SK-N-SH (cell line): ENCODE measurements around the gene CENPX. TPM values are rescaled to one million over a fixed set of nuclear protein-coding genes. Genes with fewer than 3 reads are reported as not detected.

Source experiments
- CTCF ChIA-PET: fragments of 300-600, 350-600 bp; formaldehyde crosslinking; extraction: SDS; loops from one replicate; lab custom pipeline; 2021; lab: Yijun Ruan, JAX
- POLR2A ChIA-PET: fragments of 350-600 bp; sonication (Branson Sonifier 250); formaldehyde crosslinking; extraction: SDS; loops from one replicate; lab custom pipeline; 2020; ENCODE audit warnings: antibody characterized with exemption, inconsistent platforms; lab: Yijun Ruan, JAX
- DNase-seq: peaks from one replicate; pipeline ENCODE4 v3.0.0; 2012
- H2AFZ ChIP-seq: fragments of 200-600 bp; sonication (generic); 2 replicates; pipeline ENCODE4 v1.8.1; 2016; ENCODE audit warnings: antibody characterized with exemption, mild to moderate bottlenecking, low read depth
- H3F3A ChIP-seq: fragments of 200-600 bp; sonication (generic); replicated peaks from 2 replicates; pipeline ENCODE3; 2016; ENCODE audit warnings: antibody characterized with exemption, mild to moderate bottlenecking; ENCODE audit not compliant: insufficient read depth
- H3K27ac ChIP-seq, 2 experiments: fragments of 200-500 bp in 1 of 2; fragments of 200-600 bp in 1 of 2; sonication (Bioruptor generic) in 1 of 2; sonication (generic), shearing (Covaris generic) in 1 of 2; 2 replicates each; pipeline versions ENCODE4 v1.5.1 to v1.6.1; 2014 to 2016; ENCODE audit warnings: low read depth in 2 of 2, inconsistent platforms in 1 of 2, low read length in 1 of 2, mild to moderate bottlenecking in 1 of 2, mixed read lengths in 1 of 2
- H3K27me3 ChIP-seq: fragments of 200-600 bp; sonication (generic), shearing (Covaris generic); 2 replicates; pipeline ENCODE4 v1.6.1; 2016; ENCODE audit warnings: mixed run types; ENCODE audit not compliant: insufficient read depth
- H3K36me3 ChIP-seq, 2 experiments: fragments of 200-500 bp in 1 of 2; fragments of 200-600 bp in 1 of 2; sonication (Bioruptor generic) in 1 of 2; sonication (generic) in 1 of 2; replicated peaks in 1 of 2; 2 replicates each; pipeline versions ENCODE3 to v1.5.1; 2014 to 2016; ENCODE audit warnings: low read length in 1 of 2, mild to moderate bottlenecking in 1 of 2; ENCODE audit not compliant: insufficient read depth in 2 of 2, control insufficient read depth in 1 of 2
- H3K4me1 ChIP-seq, 2 experiments: fragments of 200-500 bp in 1 of 2; fragments of 200-600 bp in 1 of 2; sonication (Bioruptor generic) in 1 of 2; sonication (generic), shearing (Covaris generic) in 1 of 2; 2 replicates each; pipeline versions ENCODE4 v1.5.1 to v1.6.1; 2014 to 2016; ENCODE audit warnings: low read depth in 1 of 2, low read length in 1 of 2, mixed run types in 1 of 2; ENCODE audit not compliant: insufficient read depth in 2 of 2, control insufficient read depth in 1 of 2
- H3K4me2 ChIP-seq: fragments of 200-600 bp; sonication (generic), shearing (Covaris generic); 2 replicates; pipeline ENCODE4 v1.6.1; 2017; ENCODE audit warnings: mixed run types
- H3K4me3 ChIP-seq, 2 experiments: fragments of 200-500 bp in 1 of 2; fragments of 200-600 bp in 1 of 2; sonication (Bioruptor generic) in 1 of 2; sonication (generic), shearing (Covaris generic) in 1 of 2; 2 replicates each; pipeline versions ENCODE4 v1.5.1 to v1.8.1; 2014 to 2016; ENCODE audit warnings: low read depth in 2 of 2, inconsistent platforms in 1 of 2, low read length in 1 of 2, mild to moderate bottlenecking in 1 of 2, mixed read lengths in 1 of 2, moderate library complexity in 1 of 2
- H3K79me2 ChIP-seq: fragments of 200-600 bp; sonication (generic); 2 replicates; pipeline ENCODE4 v1.8.1; 2017; ENCODE audit warnings: mild to moderate bottlenecking; ENCODE audit not compliant: insufficient read depth
- H3K9ac ChIP-seq: fragments of 200-600 bp; sonication (generic); 2 replicates; pipeline ENCODE4 v1.6.1; 2017; ENCODE audit warnings: mixed run types
- H3K9me2 ChIP-seq: fragments of 200-600 bp; sonication (generic); 2 replicates; pipeline ENCODE4 v1.6.1; 2017; ENCODE audit warnings: mixed run types
- H3K9me3 ChIP-seq: fragments of 200-600 bp; sonication (generic); 2 replicates; pipeline ENCODE4 v1.6.1; 2017; ENCODE audit warnings: mixed run types, mild to moderate bottlenecking, moderate library complexity
- H4K20me1 ChIP-seq: fragments of 200-600 bp; sonication (generic); 2 replicates; pipeline ENCODE4 v1.6.1; 2017; ENCODE audit warnings: mild to moderate bottlenecking, mixed run types; ENCODE audit not compliant: insufficient read depth
- EP300 ChIP-seq, 2 experiments: IDR thresholded peaks; 2 replicates each; pipeline versions ENCODE4 v1.4.0 to v1.6.1; 2012; ENCODE audit warnings: borderline replicate concordance in 1 of 2, low read depth in 1 of 2, low read length in 1 of 2
- EZH2phosphoT487 ChIP-seq: fragments of 200-600 bp; sonication (generic); IDR thresholded peaks from 2 replicates; pipeline ENCODE4 v1.6.1; 2017; ENCODE audit warnings: low read depth, mixed run types, mild to moderate bottlenecking, antibody characterized with exemption, moderate library complexity, borderline replicate concordance
- FOSL2 ChIP-seq: IDR thresholded peaks from 2 replicates; pipeline ENCODE4 v1.4.0; 2012; ENCODE audit warnings: low read depth, mild to moderate bottlenecking, moderate library complexity, borderline replicate concordance
- FOXM1 ChIP-seq: IDR thresholded peaks from 2 replicates; pipeline ENCODE4 v1.4.0; 2012; ENCODE audit warnings: low read depth, mild to moderate bottlenecking
- GATA2 ChIP-seq: sonication (generic); formaldehyde crosslinking; IDR thresholded peaks from 2 replicates; pipeline ENCODE4 v1.5.0; 2020; ENCODE audit warnings: mild to moderate bottlenecking, missing genetic modification reagents
- JUND ChIP-seq: IDR thresholded peaks from 2 replicates; pipeline ENCODE4 v1.4.0; 2012
- MXI1 ChIP-seq: IDR thresholded peaks from 2 replicates; pipeline ENCODE4 v1.6.1; 2012; ENCODE audit warnings: mild to moderate bottlenecking, low read depth, low read length, improper control_type of control experiment
- NFIC ChIP-seq: IDR thresholded peaks from 2 replicates; pipeline ENCODE4 v1.4.0; 2012; ENCODE audit warnings: borderline replicate concordance
- POLR2AphosphoS5 ChIP-seq: IDR thresholded peaks from 2 replicates; pipeline ENCODE4 v1.6.1; 2012; ENCODE audit warnings: low read depth, low read length
- RAD21 ChIP-seq: IDR thresholded peaks from 2 replicates; pipeline ENCODE4 v1.6.1; 2012; ENCODE audit warnings: mild to moderate bottlenecking, low read length
- RCOR1 ChIP-seq: fragments of 150-350 bp; IDR thresholded peaks from 2 replicates; pipeline ENCODE4 v1.6.1; 2017; ENCODE audit warnings: antibody characterized with exemption, low read length
- SIN3A ChIP-seq: IDR thresholded peaks from 2 replicates; pipeline ENCODE4 v1.6.1; 2012; ENCODE audit warnings: low read depth, mild to moderate bottlenecking, low read length, moderate library complexity, borderline replicate concordance
- TAF1 ChIP-seq: IDR thresholded peaks from 2 replicates; pipeline ENCODE4 v1.6.1; 2012; ENCODE audit warnings: low read depth, mild to moderate bottlenecking, low read length, moderate library complexity, borderline replicate concordance
- YY1 ChIP-seq: IDR thresholded peaks from 2 replicates; pipeline ENCODE4 v1.4.0; 2012; ENCODE audit warnings: low read depth, mild to moderate bottlenecking
- WGBS: methylation state at CpG from one replicate; pipeline ENCODE4 v1.1.6; 2017; ENCODE audit warnings: low lambda C conversion rate; 5-methylcytosine and 5-hydroxymethylcytosine counted together
- polyA plus RNA-seq, 3 experiments: library from polyadenylated mRNA; depleted of rRNA; stranded (reverse); fragments of >200 nt; gene quantifications; 2 replicates each; pipeline ENCODE4 v1.2.3, GENCODE V29; 2012
- TF ChIP-seq, protein P1 (sequence below): IDR thresholded peaks from 2 replicates; pipeline ENCODE4; 2012
- TF ChIP-seq, protein P2 (sequence below): fragments of 150-350 bp; IDR thresholded peaks from 2 replicates; pipeline ENCODE4 v1.6.1; 2017; ENCODE audit warnings: antibody characterized with exemption, low read length, low read depth, borderline replicate concordance
- TF ChIP-seq, protein P3 (sequence below): IDR thresholded peaks from 2 replicates; pipeline ENCODE4 v1.4.0; 2012; ENCODE audit warnings: low read depth, borderline replicate concordance
- TF ChIP-seq, protein P4 (sequence below): IDR thresholded peaks from 2 replicates; pipeline ENCODE4 v1.6.1; 2012; ENCODE audit warnings: mild to moderate bottlenecking, low read depth, low read length, moderate library complexity
- TF ChIP-seq, protein P5 (sequence below): IDR thresholded peaks from 2 replicates; pipeline ENCODE4 v1.4.0; 2012; ENCODE audit warnings: low read depth, borderline replicate concordance
- TF ChIP-seq, protein P6 (sequence below): fragments of 200-600 bp; sonication (generic); IDR thresholded peaks from 2 replicates; pipeline ENCODE4 v1.6.1; 2017; ENCODE audit warnings: antibody characterized with exemption, mild to moderate bottlenecking, moderate library complexity
- TF ChIP-seq, protein P7 (sequence below): IDR thresholded peaks from 2 replicates; pipeline ENCODE4 v1.4.0; 2012; ENCODE audit warnings: low read depth

Gene CENPX
- polyA plus RNA-seq (2012; rRNA removed): 247 and 255 TPM in 2 replicates
- polyA plus RNA-seq (2012; cell fraction: cytosol; rRNA removed): 145 and 202 TPM in 2 replicates
- polyA plus RNA-seq (2012; cell fraction: nucleus; rRNA removed): 332 and 419 TPM in 2 replicates

DNA sequence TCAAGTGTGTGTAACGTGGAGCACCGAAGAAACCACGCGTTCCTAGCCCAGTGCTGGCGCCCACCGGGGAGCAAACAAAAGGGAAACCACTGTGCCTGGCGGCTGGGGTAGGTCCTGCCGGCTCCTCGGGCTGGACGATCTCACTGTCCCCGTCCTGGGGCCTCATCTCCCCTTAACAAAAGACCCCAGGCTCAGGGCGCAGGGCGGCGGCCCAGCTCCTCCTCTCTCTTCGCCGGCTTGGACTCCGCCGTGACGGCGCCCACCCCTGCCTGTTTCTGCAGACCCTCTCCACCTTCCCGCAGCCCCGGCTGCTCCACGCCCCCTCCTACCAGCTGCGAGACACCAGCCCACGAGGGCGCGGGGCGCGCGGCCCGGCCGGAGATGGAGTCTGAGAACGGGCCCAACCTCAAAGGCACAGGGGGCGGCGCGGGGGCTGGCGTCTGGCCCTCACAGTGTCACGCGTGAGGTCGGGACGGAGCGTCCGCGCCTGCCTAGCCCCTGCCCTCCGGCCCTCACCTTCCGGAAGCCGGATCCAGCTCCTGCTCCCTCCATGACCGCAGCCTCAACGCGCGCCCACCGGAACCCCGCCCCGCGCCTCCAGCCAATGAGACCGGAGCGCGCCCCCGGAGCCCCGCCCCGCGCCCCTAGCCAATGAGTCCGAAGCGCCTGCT, at the start of gene CENPX:
CENPX (minus strand) TSS at position 569 of the 671 bp plus-strand sequence; CDS start at position 552, 17 bp downstream.
- peaks cover 7 to 23% of the 10 kb centered on the region in 2 experiments for H3K36me3 ChIP-seq
- H3K4me3 ChIP-seq: peak within 1 kb of the TSS; percentile 88 to 92
- DNase-seq: no peak
- 1% methylated on average over 40 of the region's 64 CpGs for WGBS
- peak within 1 kb of the TSS; percentile 84 for H2AFZ ChIP-seq
- peaks cover 36% of the 10 kb centered on the region for H3K79me2 ChIP-seq
- H3F3A ChIP-seq: peaks cover 32% of the 10 kb centered on the region
- H3K9ac ChIP-seq: peak within 1 kb of the TSS; percentile 86
- POLR2A ChIA-PET: interaction anchor here (0.6 to 4.2 kb wide), 11 partner anchors 9 to 94 kb away, joined by 3 to 41 read pairs (median 4); partner anchors contain the start of genes DCXR, FASN, MAFG and NOTUM
- H3K9me2 ChIP-seq: no peaks in the 10 kb centered on the region
- CTCF ChIA-PET: interaction anchor here (1.0 to 35.7 kb wide), 22 partner anchors 8 to 287 kb away, joined by 3 to 1216 read pairs (median 32); partner anchors contain the start of genes ARHGDIA, ASPSCR1, DCXR and FASN
- H3K4me1 ChIP-seq: peaks cover 18 to 36% of the 10 kb centered on the region in 2 experiments; a peak in 3 of 4 replicates
- H4K20me1 ChIP-seq: peaks cover 17% of the 10 kb centered on the region
- H3K4me2 ChIP-seq: peak within 1 kb of the TSS; percentile 99
- H3K9me3 ChIP-seq: no peaks in the 10 kb centered on the region
- H3K27ac ChIP-seq: peak within 1 kb of the TSS; percentile 41 to 69
- no peaks in the 10 kb centered on the region for H3K27me3 ChIP-seq
- TF ChIP-seq POLR2AphosphoS5: peak; percentile 60
- TF ChIP-seq FOXM1: no peak
- no peak for TF ChIP-seq GATA2 (CRISPR knock-in tag)
- TF ChIP-seq, protein P1, sequence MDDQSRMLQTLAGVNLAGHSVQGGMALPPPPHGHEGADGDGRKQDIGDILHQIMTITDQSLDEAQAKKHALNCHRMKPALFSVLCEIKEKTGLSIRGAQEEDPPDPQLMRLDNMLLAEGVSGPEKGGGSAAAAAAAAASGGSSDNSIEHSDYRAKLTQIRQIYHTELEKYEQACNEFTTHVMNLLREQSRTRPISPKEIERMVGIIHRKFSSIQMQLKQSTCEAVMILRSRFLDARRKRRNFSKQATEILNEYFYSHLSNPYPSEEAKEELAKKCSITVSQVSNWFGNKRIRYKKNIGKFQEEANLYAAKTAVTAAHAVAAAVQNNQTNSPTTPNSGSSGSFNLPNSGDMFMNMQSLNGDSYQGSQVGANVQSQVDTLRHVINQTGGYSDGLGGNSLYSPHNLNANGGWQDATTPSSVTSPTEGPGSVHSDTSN: no peak
- TF ChIP-seq, protein P2, sequence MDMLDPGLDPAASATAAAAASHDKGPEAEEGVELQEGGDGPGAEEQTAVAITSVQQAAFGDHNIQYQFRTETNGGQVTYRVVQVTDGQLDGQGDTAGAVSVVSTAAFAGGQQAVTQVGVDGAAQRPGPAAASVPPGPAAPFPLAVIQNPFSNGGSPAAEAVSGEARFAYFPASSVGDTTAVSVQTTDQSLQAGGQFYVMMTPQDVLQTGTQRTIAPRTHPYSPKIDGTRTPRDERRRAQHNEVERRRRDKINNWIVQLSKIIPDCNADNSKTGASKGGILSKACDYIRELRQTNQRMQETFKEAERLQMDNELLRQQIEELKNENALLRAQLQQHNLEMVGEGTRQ: no peak
- TF ChIP-seq, protein P3, sequence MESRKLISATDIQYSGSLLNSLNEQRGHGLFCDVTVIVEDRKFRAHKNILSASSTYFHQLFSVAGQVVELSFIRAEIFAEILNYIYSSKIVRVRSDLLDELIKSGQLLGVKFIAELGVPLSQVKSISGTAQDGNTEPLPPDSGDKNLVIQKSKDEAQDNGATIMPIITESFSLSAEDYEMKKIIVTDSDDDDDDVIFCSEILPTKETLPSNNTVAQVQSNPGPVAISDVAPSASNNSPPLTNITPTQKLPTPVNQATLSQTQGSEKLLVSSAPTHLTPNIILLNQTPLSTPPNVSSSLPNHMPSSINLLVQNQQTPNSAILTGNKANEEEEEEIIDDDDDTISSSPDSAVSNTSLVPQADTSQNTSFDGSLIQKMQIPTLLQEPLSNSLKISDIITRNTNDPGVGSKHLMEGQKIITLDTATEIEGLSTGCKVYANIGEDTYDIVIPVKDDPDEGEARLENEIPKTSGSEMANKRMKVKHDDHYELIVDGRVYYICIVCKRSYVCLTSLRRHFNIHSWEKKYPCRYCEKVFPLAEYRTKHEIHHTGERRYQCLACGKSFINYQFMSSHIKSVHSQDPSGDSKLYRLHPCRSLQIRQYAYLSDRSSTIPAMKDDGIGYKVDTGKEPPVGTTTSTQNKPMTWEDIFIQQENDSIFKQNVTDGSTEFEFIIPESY: no peak
- TF ChIP-seq FOSL2: no peak
- TF ChIP-seq SIN3A: no peak; the same call in 1 of the 2 replicates
- TF ChIP-seq, protein P4, sequence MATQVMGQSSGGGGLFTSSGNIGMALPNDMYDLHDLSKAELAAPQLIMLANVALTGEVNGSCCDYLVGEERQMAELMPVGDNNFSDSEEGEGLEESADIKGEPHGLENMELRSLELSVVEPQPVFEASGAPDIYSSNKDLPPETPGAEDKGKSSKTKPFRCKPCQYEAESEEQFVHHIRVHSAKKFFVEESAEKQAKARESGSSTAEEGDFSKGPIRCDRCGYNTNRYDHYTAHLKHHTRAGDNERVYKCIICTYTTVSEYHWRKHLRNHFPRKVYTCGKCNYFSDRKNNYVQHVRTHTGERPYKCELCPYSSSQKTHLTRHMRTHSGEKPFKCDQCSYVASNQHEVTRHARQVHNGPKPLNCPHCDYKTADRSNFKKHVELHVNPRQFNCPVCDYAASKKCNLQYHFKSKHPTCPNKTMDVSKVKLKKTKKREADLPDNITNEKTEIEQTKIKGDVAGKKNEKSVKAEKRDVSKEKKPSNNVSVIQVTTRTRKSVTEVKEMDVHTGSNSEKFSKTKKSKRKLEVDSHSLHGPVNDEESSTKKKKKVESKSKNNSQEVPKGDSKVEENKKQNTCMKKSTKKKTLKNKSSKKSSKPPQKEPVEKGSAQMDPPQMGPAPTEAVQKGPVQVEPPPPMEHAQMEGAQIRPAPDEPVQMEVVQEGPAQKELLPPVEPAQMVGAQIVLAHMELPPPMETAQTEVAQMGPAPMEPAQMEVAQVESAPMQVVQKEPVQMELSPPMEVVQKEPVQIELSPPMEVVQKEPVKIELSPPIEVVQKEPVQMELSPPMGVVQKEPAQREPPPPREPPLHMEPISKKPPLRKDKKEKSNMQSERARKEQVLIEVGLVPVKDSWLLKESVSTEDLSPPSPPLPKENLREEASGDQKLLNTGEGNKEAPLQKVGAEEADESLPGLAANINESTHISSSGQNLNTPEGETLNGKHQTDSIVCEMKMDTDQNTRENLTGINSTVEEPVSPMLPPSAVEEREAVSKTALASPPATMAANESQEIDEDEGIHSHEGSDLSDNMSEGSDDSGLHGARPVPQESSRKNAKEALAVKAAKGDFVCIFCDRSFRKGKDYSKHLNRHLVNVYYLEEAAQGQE: no peak
- TF ChIP-seq RAD21: no peak
- TF ChIP-seq TAF1: peak; percentile 69
- TF ChIP-seq JUND: no peak
- TF ChIP-seq, protein P5, sequence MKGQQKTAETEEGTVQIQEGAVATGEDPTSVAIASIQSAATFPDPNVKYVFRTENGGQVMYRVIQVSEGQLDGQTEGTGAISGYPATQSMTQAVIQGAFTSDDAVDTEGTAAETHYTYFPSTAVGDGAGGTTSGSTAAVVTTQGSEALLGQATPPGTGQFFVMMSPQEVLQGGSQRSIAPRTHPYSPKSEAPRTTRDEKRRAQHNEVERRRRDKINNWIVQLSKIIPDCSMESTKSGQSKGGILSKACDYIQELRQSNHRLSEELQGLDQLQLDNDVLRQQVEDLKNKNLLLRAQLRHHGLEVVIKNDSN: no peak
- no peak for TF ChIP-seq RCOR1
- TF ChIP-seq, protein P6, sequence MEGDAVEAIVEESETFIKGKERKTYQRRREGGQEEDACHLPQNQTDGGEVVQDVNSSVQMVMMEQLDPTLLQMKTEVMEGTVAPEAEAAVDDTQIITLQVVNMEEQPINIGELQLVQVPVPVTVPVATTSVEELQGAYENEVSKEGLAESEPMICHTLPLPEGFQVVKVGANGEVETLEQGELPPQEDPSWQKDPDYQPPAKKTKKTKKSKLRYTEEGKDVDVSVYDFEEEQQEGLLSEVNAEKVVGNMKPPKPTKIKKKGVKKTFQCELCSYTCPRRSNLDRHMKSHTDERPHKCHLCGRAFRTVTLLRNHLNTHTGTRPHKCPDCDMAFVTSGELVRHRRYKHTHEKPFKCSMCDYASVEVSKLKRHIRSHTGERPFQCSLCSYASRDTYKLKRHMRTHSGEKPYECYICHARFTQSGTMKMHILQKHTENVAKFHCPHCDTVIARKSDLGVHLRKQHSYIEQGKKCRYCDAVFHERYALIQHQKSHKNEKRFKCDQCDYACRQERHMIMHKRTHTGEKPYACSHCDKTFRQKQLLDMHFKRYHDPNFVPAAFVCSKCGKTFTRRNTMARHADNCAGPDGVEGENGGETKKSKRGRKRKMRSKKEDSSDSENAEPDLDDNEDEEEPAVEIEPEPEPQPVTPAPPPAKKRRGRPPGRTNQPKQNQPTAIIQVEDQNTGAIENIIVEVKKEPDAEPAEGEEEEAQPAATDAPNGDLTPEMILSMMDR: no peak
- no peak for TF ChIP-seq EZH2phosphoT487
- TF ChIP-seq EP300 (IDR thresholded peaks at IDR 0.05; ENCODE audit: borderline replicate concordance in 1 of 2, low read depth in 1 of 2, low read length in 1 of 2): no peak
- peak; percentile 70 for TF ChIP-seq YY1
- peak; percentile 73 for TF ChIP-seq MXI1
- no peak for TF ChIP-seq NFIC
- TF ChIP-seq, protein P7, sequence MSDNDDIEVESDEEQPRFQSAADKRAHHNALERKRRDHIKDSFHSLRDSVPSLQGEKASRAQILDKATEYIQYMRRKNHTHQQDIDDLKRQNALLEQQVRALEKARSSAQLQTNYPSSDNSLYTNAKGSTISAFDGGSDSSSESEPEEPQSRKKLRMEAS: peak; percentile 50; the same call in 1 of the 2 replicates
